ENCODE data around the gene MAPKAP1. TPM values are rescaled to one million over a fixed set of nuclear protein-coding genes. Genes with fewer than 3 reads are reported as not detected.

MAPKAP1 gene
- total RNA-seq, 1 donor from 2014 or later = 67.3 TPM

DNA sequence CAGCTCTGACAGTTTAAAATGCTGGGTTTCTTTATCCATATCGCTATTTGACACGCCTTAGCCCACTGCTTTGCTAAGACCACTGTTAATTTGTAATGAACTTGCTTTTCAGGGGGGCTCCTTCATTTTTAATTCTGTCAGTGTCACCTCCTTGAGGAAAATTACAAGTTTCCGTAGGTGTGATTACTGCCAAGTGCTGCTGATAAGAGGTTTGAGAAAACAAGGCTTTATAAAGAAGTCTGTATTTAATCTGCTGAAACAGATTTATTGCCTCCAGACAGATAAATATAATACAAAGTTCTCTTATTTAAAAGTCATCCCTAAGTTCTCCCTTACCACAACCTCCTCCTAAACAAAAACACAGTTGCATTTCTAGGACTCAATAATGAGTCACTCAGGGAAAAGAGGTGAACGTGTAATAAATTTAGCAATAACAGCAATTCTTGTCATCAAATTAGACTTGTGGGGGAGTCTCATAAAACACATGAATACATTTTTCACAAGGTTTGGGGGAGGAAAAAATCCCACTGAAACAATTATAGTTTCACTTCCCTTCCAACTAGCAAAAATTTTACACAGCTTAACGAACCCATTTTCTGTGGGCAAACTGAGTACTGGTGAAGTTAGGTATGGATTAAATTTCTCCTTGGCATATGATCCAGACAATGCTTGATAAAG, 72.8 kb downstream of the MAPKAP1 start:
- no peak for DNase-seq (ENCODE audit: extremely low spot score, unreplicated experiment)
- no peaks in the 10 kb centered on the region for H3K27me3 Mint-ChIP-seq
- H3K36me3 Mint-ChIP-seq = peaks cover 8% of the 10 kb centered on the region
- peaks cover 43% of the 10 kb centered on the region for H3K4me1 Mint-ChIP-seq (ENCODE audit: unreplicated experiment)
- no peak for TF ChIP-seq CTCF (conservative IDR thresholded peaks at IDR 0.05)
- H3K4me3 Mint-ChIP-seq = no peak overlapping the region
- H3K27ac Mint-ChIP-seq = no peak overlapping the region
- no peaks in the 10 kb centered on the region for H3K9me3 Mint-ChIP-seq

DNA sequence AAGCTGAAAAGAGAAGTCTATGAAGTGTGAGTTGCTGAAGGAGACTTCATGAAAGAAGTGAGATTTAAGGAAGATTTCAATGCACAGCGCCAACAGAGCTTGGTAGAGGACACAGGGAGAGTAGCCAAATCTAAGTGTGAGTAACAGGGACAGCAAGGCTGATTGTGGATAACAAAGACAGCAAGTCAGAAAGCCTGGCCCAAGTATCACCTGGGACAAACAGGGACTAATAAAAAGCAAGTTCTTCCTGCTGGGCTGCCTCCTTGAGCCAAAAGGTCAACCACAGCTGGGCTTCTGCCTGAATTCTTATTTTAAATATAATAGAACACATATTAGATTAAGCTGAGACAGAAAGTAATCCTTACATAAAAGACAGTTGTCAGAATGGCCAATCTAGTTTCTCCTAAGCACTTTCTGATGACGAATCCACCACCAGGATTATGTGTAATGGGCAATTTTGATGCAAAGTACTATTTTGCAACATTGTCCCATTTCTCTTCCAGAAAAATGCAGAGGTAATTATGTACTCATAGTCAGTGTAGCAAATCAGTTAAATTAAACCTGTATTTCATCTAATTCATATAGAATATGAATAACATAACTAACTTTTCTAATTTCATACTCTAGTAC, 73.8 kb downstream of the MAPKAP1 start:
- no peak for DNase-seq (ENCODE audit: extremely low spot score, unreplicated experiment)
- Mint-ChIP-seq H3K4me3 (peak overlapping the region; percentile 16), H3K27me3 (no peaks in the 10 kb centered on the region), H3K9me3 (no peaks in the 10 kb centered on the region), H3K4me1 (ENCODE audit: unreplicated experiment) (peaks cover 38% of the 10 kb centered on the region), H3K36me3 (peaks cover 8% of the 10 kb centered on the region), H3K27ac (no peak overlapping the region)
- no peak for TF ChIP-seq CTCF (conservative IDR thresholded peaks at IDR 0.05)

DNA sequence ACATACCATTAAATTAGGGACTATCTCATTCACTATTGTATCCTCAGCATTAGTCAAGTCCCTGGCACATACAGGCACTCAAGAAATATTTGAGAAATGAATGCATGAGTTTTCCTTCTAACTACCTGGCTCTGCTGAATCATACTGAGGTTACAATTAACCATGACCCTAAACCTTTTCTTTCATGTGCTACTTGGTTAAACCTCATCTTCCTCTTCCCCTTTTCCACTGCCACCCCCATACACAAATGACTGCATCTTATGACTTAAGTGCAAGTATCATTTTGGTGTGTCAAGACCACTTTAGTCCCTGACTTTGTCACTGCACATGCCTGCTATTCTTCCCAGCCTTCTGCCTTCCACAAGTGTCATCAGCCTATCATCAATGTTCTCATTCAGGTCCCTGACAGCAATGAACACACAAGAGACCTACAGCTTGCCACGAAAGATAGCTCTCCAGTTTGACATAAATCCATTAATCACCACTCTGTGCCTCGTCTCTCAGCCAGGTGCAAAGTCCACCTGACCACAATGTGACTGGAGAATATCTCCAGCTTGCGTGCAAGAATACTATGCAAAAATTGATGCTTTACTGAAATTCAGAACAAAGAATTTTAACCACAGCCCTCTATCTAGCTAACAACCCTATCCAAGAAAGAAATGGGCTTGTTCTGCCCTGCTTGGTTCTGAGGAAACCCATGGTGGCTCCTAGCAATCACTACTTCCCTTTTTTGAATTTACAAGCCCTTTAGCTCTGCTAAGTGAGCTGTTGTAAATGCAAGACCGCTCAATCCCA, 74.5 kb downstream of the MAPKAP1 start:
- Mint-ChIP-seq H3K9me3 (no peaks in the 10 kb centered on the region), H3K27me3 (no peaks in the 10 kb centered on the region), H3K4me3 (peak overlapping the region; percentile 16), H3K27ac (no peak overlapping the region), H3K36me3 (peaks cover 8% of the 10 kb centered on the region), H3K4me1 (ENCODE audit: unreplicated experiment) (peaks cover 35% of the 10 kb centered on the region)
- DNase-seq (ENCODE audit: extremely low spot score, unreplicated experiment) = no peak
- TF ChIP-seq CTCF (conservative IDR thresholded peaks at IDR 0.05) = no peak

GRCh38 chr9:125631391-125632085, 75.5 kb downstream of the MAPKAP1 start:
- Mint-ChIP-seq H3K4me1 (ENCODE audit: unreplicated experiment) (peaks cover 35% of the 10 kb centered on the region), H3K9me3 (no peaks in the 10 kb centered on the region), H3K27ac (no peak overlapping the region), H3K36me3 (peaks cover 8% of the 10 kb centered on the region), H3K27me3 (no peaks in the 10 kb centered on the region), H3K4me3 (no peak overlapping the region)
- no peak for DNase-seq (ENCODE audit: extremely low spot score, unreplicated experiment)
- peak; percentile 72 for TF ChIP-seq CTCF (conservative IDR thresholded peaks at IDR 0.05)

GRCh38 chr9:125630436-125630835, 76.6 kb downstream of the MAPKAP1 start:
- H3K9me3 Mint-ChIP-seq = no peaks in the 10 kb centered on the region
- H3K27me3 Mint-ChIP-seq = no peaks in the 10 kb centered on the region
- no peak overlapping the region for H3K27ac Mint-ChIP-seq
- H3K4me3 Mint-ChIP-seq = no peak overlapping the region
- peaks cover 12% of the 10 kb centered on the region for H3K36me3 Mint-ChIP-seq
- DNase-seq (ENCODE audit: extremely low spot score, unreplicated experiment) = no peak
- TF ChIP-seq CTCF (conservative IDR thresholded peaks at IDR 0.05) = no peak
- H3K4me1 Mint-ChIP-seq (ENCODE audit: unreplicated experiment) = peaks cover 33% of the 10 kb centered on the region

Data from type B pancreatic cell (in vitro differentiated cells).